HG03097 (cell line): ENCODE results near the gene RIPPLY3.

Source experiments
- ATAC-seq: cut with Tn5 transposase; IDR thresholded peaks from one replicate; pipeline ENCODE4 v1.9.1; 2021; ENCODE audit not compliant: unreplicated experiment, low FRiP score

Gene RIPPLY3

GRCh38 chr21:37055271-37055855 lies 48.9 kb downstream of the RIPPLY3 start:
- ATAC-seq = no peak

GRCh38 chr21:37057614-37058013 lies 51.1 kb downstream of the RIPPLY3 start:
- no peak for ATAC-seq

- ATAC-seq = no peak
Measured at GRCh38 chr21:37058261-37058660, 51.8 kb downstream of the RIPPLY3 start.

GRCh38 chr21:37059181-37059580 lies 52.7 kb downstream of the RIPPLY3 start:
- ATAC-seq = no peak

- no peak for ATAC-seq
Measured at GRCh38 chr21:37060296-37060695, 53.8 kb downstream of the RIPPLY3 start.

GRCh38 chr21:37061926-37062592 lies 55.6 kb downstream of the RIPPLY3 start:
- ATAC-seq = no peak

GRCh38 chr21:37062593-37062935 lies 56.1 kb downstream of the RIPPLY3 start:
- ATAC-seq = no peak

GRCh38 chr21:37063433-37063832 lies 56.9 kb downstream of the RIPPLY3 start:
- no peak for ATAC-seq

- ATAC-seq = no peak
Measured at GRCh38 chr21:37064841-37065240, 58.3 kb downstream of the RIPPLY3 start.

GRCh38 chr21:37065561-37066177 lies 59.2 kb downstream of the RIPPLY3 start:
- no peak for ATAC-seq
